Natural killer cell (primary cell): ENCODE data around the gene KTN1. TPM values are rescaled to one million over a fixed set of nuclear protein-coding genes. Genes with fewer than 3 reads are reported as not detected.

Experiments
- ATAC-seq, 3 donors: fragments of 150-1000 bp in 2 of 3; fragments of 200-7000 bp in 1 of 3; cut with Tn5 transposase; 1 replicate in 1 of 3; 2 replicates in 2 of 3; pipeline ENCODE4 v1.10.0; 2021; ENCODE audit warnings: mild to moderate bottlenecking in 2 of 3, moderate library complexity in 2 of 3
- DNase-seq, 2 donors: peaks; one replicate each; pipeline versions ENCODE4 v3.0.0 to v3.0.0-alpha.2; 2013 to 2021; ENCODE audit warnings: mixed read lengths in 1 of 2
- H3K27ac ChIP-seq: one replicate; pipeline ENCODE4 v1.5.1; 2013; ENCODE audit warnings: mild to moderate bottlenecking, low read length
- H3K27me3 ChIP-seq: one replicate; pipeline ENCODE4 v1.6.1; 2013; ENCODE audit warnings: low read length; ENCODE audit not compliant: control insufficient read depth, insufficient read depth
- H3K36me3 ChIP-seq: one replicate; pipeline ENCODE4 v1.6.1; 2013; ENCODE audit warnings: low read length; ENCODE audit not compliant: control insufficient read depth, insufficient read depth
- H3K4me1 ChIP-seq: one replicate; pipeline ENCODE4 v1.6.1; 2013; ENCODE audit warnings: low read length; ENCODE audit not compliant: control insufficient read depth, insufficient read depth
- H3K4me3 ChIP-seq: one replicate; pipeline ENCODE4 v1.5.1; 2013; ENCODE audit warnings: low read length
- H3K9me3 ChIP-seq: one replicate; pipeline ENCODE4 v1.6.1; 2013; ENCODE audit warnings: low read length; ENCODE audit not compliant: control insufficient read depth, insufficient read depth
- H3K27ac Mint-ChIP-seq, 2 donors: one replicate each; pipeline ENCODE4 v1.8.0; 2022; ENCODE audit warnings: mild to moderate bottlenecking in 2 of 2, mixed read lengths in 2 of 2, moderate library complexity in 1 of 2
- H3K27me3 Mint-ChIP-seq, 2 donors: one replicate each; pipeline ENCODE4 v1.8.0; 2022; ENCODE audit warnings: low read depth in 2 of 2, mixed read lengths in 2 of 2
- H3K36me3 Mint-ChIP-seq: one replicate; pipeline ENCODE4 v1.8.0; 2022; ENCODE audit warnings: mixed read lengths
- H3K4me1 Mint-ChIP-seq, 2 donors: one replicate each; pipeline ENCODE4 v1.8.0; 2022; ENCODE audit warnings: mixed read lengths in 2 of 2
- H3K4me3 Mint-ChIP-seq: one replicate; pipeline ENCODE4 v1.8.0; 2022; ENCODE audit warnings: mild to moderate bottlenecking, moderate library complexity, mixed read lengths
- H3K9me3 Mint-ChIP-seq, 2 donors: one replicate each; pipeline ENCODE4 v1.8.0; 2022; ENCODE audit warnings: mixed read lengths in 2 of 2
- CTCF ChIP-seq: fragments of 200-600 bp; IDR thresholded peaks from one replicate; pipeline ENCODE4 v1.8.0; 2022; ENCODE audit warnings: antibody characterized with exemption
- WGBS: methylation state at CpG from one replicate; pipeline ENCODE4 v1.1.7; 2013; ENCODE audit warnings: missing lambda C conversion rate; ENCODE audit not compliant: insufficient coverage; 5-methylcytosine and 5-hydroxymethylcytosine counted together
- intact Hi-C: fragments of 100-400 bp; cut with micrococcal nuclease; formaldehyde crosslinking; loops from one replicate; pipeline ENCODE4 v1.14.2; 2022
- total RNA-seq, 4 donors: library from RNA; stranded (reverse); fragments of 120-200 nt in 1 of 4; gene quantifications; one replicate each; pipeline versions ENCODE4 v1.2.3 to v1.2.4, GENCODE V29; 2013 to 2022

Gene KTN1
- total RNA-seq, 3 donors from 2014 or later (not counting 1 experiment from before 2014, with no cell fraction given), result 63.1 to 96.7 (median 72.8) TPM

- Mint-ChIP-seq H3K4me3 (no peak overlapping the region), H3K36me3 (no peaks in the 10 kb centered on the region), H3K4me1 (peaks cover 45 to 46% of the 10 kb centered on the region in 2 donors), H3K27me3 (no peaks in the 10 kb centered on the region), H3K9me3 (no peaks in the 10 kb centered on the region), H3K27ac (no peak overlapping the region)
- H3K27ac ChIP-seq, result no peak overlapping the region
- 80% methylated on average over 1 of the region's 2 CpGs for WGBS
- H3K27me3 ChIP-seq, result no peaks in the 10 kb centered on the region
- intact Hi-C loops, result no loop called here
- TF ChIP-seq CTCF, result no peak
- H3K4me1 ChIP-seq, result no peaks in the 10 kb centered on the region
- no peak overlapping the region for H3K4me3 ChIP-seq
- H3K36me3 ChIP-seq, result no peaks in the 10 kb centered on the region
- no peak for ATAC-seq
- DNase-seq, result no peak
- no peaks in the 10 kb centered on the region for H3K9me3 ChIP-seq
Observed at GRCh38 chr14:55593698-55594097, 13.7 kb downstream of the KTN1 start.

- Histone ChIP-seq H3K4me1 (no peaks in the 10 kb centered on the region), H3K27me3 (no peaks in the 10 kb centered on the region), H3K27ac (no peak overlapping the region), H3K4me3 (no peak overlapping the region), H3K36me3 (no peaks in the 10 kb centered on the region), H3K9me3 (no peaks in the 10 kb centered on the region)
- ATAC-seq (no peak), DNase-seq (no peak)
- no peak for TF ChIP-seq CTCF
- intact Hi-C loops, result no loop called here
- 97% methylated on average over 14 of the region's 14 CpGs for WGBS
- Mint-ChIP-seq H3K36me3 (no peaks in the 10 kb centered on the region), H3K4me3 (no peak overlapping the region), H3K27ac (no peak overlapping the region), H3K9me3 (no peaks in the 10 kb centered on the region), H3K4me1 (peaks cover 18 to 28% of the 10 kb centered on the region in 2 donors), H3K27me3 (no peaks in the 10 kb centered on the region)
Observed at GRCh38 chr14:55599250-55599879, 19.4 kb downstream of the KTN1 start.

GRCh38 chr14:55600784-55601561, 21.0 kb downstream of the KTN1 start:
- TF ChIP-seq CTCF, result no peak
- Mint-ChIP-seq H3K9me3 (no peaks in the 10 kb centered on the region), H3K27me3 (no peaks in the 10 kb centered on the region), H3K36me3 (no peaks in the 10 kb centered on the region), H3K4me3 (no peak overlapping the region), H3K4me1 (peaks cover 10 to 21% of the 10 kb centered on the region in 2 donors), H3K27ac (no peak overlapping the region)
- H3K36me3 ChIP-seq, result no peaks in the 10 kb centered on the region
- H3K4me1 ChIP-seq, result peaks cover 2% of the 10 kb centered on the region
- H3K9me3 ChIP-seq, result no peaks in the 10 kb centered on the region
- DNase-seq, result no peak
- H3K27me3 ChIP-seq, result no peaks in the 10 kb centered on the region
- H3K4me3 ChIP-seq, result no peak overlapping the region
- intact Hi-C loops, result no loop called here
- 87% methylated on average over 4 of the region's 5 CpGs for WGBS
- ATAC-seq, result no peak
- no peak overlapping the region for H3K27ac ChIP-seq
